Measurements from ENCODE around the gene HEY2.
"Not testable (repeated sequence)": the region's sequence is repeated elsewhere in the genome, so short reads cannot be mapped to it uniquely, and the experiment has no call there.

HEY2 gene

DNA sequence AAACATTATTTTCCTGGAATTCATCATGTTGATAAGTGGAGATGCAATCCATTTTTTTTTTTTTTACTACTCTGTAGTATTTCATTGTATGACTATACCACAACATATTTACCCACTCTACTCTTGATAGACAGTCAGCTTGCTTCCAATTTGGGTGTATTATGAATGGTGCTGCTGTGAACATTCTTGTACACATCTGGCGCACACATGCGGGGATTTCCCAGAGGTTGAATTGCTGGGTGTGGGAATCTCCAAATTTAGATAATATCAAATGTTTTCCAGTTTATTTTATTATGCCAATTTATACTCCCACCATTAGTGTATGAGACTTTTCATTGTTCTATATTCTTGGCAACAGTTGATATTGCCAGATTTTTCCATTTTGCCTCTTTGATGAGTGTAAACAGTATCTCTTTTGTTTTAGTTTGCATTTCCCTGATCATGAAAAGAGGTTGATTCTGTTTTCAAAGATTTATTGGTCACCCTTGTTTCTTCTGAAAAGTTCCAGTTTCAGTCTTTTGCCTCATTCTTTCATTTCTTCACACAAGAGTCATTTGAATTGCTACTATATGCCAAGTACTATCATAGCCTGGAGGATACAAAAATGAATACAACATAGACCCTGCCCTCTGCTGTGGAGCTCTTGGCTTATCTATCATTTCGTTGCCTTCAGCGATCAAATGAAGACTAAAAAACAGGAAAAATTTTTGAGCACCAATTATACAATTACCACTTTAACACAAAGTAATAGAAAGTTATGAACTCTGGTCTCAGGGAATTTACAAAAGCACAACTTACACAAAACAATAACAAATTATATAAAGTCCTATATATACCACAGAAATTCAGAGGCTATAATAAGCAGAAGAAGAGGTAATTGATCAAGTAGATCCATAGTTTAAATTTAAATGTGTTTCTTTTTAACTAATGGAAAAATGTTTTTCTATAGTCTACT lies 24.2 kb downstream of the HEY2 start:
- no peak for DNase-seq

DNA sequence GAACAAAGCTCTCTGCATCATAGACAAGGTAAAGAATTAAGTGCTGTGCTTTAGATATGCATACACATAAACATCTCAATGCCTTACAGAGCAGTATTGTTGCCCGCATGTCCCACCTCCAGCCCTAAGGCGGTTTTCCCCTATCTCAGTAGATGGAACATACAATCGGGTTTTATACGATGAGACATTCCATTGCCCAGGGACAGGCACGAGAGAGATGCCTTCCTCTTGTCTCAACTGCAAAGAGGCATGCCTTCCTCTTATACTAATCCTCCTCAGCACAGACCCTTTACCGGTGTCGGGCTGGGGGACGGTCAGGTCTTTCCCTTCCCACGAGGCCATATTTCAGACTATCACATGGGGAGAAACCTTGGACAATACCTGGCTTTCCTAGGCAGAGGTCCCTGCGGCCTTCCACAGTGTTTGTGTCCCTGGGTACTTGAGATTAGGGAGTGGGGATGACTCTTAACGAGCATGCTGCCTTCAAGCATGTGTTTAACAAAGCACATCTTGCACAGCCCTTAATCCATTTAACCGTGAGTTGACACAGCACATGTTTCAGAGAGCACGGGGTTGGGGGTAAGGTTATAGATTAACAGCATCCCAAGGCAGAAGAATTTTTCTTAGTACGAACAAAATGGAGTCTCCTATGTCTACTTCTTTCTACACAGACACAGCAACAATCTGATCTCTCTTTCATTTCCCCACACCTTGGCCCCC lies 26.8 kb downstream of the HEY2 start:
- not testable (repeated sequence) for DNase-seq

DNA sequence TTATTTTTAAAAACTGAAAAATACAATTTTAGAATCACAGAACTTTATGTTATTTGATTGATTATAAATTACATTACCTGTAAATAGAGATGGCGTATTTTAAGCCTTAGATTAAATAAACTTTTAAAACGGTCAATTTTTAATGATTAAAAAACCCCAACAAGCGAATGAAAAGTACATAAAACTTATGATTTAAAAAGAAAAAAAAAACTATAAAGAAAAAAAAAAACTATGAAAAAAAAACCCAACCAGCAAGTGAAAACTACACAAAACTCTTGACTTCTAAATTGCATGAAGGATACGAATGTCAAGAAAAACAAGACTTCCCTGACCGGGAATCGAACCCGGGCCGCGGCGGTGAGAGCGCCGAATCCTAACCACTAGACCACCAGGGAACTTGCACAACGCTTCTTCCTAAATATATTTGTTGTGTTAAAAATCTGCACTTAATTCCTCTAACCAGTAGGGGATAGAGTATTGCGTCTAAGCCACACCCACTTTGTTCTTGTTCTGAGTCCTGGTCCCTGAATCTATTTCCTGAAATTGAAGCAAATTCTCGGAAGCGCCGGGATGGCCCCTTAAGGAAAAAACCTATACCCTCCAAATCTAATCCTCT lies 30.6 kb downstream of the HEY2 start:
- peak; percentile 95 for DNase-seq

DNA sequence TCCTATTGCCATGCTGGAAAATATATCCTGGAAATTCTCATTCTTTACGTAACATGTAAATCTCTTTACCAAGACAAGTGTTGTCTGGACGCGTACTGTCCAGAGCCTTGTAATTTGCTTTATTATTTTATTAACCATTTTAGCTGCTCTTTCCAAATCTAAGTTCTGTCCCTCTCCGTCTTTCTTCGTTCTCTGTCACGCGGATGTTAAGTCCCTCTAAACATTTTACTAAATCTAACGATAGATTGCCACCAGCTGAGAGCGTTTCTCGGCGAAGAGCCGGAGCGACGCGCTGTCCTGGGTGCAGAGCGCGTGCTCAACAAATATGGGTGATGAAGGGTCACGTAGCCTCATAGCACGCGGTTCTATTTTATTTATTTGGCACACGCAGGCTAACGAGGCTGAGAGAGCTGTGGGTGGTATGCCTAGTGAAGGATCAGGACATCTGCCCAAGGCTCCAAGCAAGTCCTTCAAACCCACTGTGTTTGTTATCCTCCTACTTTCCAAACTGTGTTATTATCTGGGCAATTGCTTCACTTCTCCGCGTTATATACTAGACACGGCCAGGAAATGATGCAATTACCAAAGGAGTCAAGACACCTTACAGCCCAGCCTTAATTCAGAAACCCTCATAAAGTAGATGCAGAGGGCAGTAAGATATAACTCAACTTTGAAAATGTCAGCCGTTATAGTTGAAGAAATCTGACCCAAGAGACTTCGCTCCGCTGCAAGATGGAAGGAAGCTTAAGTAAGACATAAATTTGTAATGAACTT lies 31.3 kb downstream of the HEY2 start:
- peak; percentile 77 for DNase-seq

DNA sequence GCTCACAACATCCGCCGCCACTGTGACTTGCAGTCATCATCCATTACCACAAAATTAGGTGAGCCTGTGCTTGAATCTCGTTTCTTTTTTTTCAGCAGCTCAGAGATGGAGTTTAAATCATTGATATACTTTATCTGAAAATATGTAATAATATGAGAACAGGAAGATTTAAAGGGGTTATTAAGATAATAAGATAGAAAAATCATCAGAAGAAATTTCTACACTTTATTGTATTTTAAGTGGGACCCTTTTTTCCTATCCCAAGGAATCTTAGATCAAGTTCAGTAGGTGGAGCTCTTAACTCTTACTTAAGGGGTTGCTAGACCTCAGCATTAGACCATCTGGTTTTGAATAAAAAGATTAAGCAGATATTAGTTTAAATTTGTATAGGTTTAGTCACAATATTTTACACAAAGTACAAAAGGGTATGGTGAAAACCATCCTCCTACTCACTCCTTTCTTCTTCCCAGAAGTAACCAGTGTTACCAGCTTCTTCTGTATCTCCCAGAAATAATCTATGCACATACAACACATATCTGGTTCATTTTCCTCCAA lies 32.0 kb downstream of the HEY2 start:
- DNase-seq, result peak; percentile 67

DNA sequence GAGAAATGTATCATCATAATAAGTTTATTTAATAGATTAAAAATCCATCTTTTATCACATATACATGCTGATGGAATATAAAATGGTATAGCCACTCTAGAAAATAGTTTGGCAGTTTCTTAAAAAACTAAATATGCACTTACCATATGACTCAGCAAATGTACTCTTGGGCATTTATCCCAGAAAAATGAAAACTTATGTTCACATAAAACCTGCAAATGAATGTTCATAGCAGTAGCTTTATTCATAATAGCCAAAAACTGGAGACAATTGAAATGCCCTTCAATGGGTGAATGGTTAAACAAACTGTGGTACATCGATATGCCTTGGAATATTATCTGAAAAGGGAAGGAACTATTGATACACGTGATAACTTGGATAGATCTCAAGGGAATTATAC lies 34.9 kb downstream of the HEY2 start:
- DNase-seq, result no peak

DNA sequence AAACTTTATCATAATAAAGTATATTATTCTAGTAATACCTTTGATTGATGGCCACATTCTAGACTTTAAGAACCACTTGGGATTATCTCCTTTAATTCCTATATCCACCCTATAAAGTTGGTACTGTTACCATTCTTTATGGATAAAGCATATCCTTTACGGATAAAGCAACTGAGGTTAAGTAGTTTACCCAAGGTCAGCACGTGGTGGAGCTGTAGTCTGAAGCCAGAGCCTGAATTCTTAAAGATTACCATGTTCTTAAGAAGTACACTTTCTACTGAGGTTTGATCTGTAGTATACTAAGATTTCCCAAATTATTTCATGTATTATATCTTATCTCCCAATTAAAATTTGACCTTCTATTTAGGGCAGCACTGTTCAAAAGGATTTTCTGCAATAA lies 38.4 kb downstream of the HEY2 start:
- DNase-seq, result no peak

DNA sequence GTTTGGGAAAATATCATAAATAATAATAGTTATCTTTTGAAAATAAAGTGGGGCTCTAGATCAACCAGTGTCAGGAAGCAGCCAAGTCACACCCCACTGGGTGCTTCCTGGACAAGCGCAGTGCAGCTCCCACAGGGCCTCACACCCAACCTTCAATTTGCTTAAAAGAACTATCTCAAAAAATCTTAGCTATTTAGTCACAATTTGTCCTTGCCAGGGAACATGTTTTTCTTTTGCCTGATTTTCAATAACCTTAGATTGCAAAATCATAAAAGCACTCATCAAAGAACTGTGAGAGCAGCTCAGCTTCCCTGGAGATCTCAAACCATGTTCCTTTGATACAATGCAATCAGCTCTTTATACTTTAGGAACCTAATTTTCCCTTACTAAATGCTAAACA lies 39.7 kb downstream of the HEY2 start:
- peak; percentile 54 for DNase-seq

DNA sequence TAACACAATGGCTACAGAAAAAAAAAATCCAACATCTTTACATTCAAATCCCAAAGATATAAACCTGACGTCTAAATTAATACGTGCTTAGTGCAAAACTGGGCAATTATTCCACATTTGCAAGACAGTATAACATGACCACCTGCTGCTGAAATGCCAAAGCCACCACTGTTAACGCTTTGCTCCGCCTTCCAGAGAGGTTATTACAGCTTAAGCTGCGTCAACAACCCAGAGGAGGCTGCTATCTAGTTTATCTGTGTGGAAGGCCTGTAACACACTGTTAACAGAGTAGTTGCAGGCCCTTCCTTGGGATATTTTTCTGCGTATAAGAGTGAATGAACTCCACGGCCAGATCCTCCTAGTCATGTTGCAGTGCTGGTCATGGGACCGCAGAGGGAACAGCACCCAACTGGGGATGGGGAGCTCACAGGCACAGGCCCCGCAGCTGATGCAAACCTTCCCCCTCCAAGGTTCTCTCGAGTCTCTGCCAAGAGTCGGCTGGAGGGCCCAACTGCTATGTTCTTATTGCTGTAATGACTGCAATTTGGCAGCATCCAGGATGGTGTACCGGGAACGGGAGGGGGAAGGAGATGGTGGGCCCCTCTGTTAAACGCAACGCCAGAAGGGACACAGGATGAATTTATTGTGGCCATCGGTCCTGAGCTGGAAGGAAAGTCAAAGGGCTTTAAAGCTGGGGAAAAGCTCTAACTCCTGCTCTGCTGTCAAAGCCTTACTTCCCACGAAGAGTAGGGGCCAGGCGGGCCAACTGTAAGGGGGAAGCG lies 40.3 kb downstream of the HEY2 start:
- DNase-seq, result peak; percentile 77

DNA sequence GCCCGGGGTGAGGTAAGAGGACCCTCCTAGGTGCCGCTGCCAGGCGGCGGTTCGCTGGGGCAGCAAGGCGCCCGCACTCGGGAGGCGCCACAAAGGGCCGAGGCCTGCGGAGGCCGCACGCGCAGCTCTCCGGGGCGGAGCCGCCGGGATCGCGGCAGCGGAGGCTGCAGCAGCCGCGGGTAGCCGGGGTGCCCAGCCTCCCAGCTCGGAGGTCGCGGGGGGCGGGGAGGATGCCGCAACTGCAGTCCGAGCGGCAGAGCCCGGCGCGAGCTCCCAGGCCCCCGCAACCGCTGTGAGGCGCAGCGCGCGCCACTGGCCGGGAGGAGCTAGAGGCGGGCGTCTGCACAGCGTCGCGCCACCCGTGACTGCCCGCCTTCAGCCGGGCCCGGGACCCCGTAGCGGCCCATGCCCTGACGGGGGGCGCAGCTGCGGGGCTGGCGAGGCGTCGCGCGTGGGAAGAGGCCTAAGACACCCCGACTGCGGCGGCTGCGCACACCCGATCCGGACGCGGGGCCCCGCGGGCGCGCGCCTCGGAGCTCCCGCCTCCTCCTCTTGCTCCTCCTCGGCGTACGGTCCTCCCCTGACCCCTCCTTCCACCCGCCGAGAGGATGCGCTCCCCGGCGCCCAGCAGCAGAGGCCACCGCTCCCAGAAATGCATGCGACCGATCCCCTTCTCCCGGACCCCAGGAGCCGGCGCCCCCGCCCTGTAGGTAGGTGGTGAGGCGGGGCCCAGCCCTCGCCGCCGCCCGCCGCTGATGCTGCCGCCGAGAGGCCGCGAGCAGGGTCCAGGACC lies 41.1 kb downstream of the HEY2 start, which contains the start of gene NCOA7:
Gene NCOA7 (plus strand): TSS at position 603 of the 793 bp plus-strand sequence. CDS start 24,395 bp downstream, outside the sequence.
- DNase-seq, result peak; percentile 67

DNA sequence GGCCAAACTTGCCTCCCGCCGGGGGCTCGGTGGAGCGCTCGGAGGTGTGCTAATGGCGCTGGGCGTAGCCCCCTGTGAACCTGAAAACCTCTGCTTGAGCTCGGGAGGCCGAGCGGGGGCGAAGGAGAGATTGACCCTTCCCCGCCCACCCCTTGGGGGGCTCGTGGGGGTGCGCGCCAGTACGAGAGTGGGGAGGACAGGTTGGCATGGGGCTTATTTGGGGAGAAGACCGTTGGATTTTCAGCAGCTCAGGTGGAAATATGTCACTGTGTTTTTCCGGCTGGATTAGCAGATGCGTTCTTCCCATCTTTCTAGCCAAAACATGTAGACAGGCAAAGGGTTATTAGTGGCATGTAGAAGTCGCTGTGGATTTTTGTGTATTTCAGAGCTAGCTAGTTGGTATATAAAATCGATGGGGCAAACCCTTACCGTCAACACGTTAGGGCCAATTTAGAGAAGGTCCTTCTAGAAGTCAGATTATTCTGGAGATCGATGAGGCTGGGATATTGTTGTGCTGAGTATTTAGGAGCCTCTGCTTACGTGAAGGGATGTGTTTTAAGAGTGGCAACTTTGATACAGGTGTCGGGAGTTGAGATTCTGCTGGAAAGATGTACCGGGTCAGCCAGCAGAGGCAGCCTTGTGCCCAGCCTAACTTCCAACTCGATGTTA lies 41.9 kb downstream of the HEY2 start:
- DNase-seq, result peak; percentile 18

DNA sequence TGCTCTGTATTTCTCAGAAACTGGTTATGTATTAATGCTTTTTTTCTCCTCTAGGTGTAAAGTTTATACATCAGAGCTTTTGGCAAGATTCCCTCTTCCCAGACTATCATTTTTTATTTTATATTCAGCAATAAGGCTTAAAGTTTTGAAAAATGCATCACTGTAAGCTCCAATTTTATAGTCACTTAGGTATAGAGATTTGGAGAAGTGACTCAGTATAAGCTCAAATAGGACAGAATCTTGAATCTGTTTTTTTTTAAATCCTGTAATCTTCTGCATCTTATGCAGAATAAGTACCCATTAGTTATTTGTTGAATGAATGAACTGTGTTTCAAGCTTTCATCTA lies 42.4 kb downstream of the HEY2 start:
- DNase-seq, result no peak

DNA sequence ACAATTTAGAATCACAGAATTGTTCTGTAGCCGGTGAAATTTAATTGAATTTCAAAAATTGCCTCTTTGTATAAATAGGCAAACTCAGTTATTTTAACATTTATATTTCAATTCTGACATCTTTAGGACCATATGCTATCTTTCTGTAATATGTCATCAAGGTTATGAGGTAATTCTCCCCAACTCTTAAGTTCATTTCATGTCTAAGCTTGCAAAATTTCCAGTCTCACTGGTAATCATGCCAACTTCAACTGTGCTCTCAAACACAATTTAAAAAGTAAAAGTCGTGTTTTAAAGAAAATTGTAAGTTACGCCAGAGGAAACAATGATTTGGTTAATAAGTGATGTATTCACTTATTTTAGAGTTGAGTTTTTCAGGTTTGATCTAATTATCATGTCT lies 42.7 kb downstream of the HEY2 start:
- DNase-seq, result no peak

DNA sequence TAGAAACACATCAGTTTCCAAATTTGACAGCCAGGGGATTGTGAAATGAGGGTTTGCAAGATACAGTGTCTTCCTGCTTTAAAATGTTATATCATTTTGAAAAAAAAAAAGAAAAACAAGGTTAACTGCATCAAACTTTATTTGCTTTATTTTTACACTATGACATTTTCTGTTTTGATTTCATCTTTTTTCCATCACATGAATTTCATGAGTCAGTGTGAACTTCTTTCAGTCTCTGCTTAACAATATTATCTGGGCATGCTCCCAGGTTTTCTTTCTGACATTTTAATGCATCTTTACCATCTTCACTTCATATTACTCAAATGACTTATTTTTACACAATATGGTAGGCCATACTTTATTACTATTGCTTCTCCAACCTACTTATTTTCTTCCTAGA lies 43.2 kb downstream of the HEY2 start:
- no peak for DNase-seq

DNA sequence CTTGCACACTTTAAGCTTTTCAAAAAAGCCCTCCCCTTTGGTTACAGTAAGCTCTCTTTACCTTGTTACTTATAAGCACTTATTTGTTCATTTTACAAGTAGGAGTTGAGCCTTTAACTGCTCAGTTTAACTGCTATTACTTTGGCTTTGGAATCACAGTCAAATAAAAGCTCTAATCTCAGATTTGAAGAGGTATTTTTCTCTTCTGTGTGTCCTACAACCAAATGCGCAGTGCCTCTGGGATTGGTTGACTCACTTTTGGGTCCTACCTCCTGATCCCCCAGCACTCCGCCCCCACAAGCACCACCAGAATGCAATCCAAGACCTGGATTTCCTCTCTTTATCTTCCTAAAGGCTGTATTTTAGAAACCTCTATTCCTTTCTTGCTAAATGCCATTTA lies 43.8 kb downstream of the HEY2 start:
- no peak for DNase-seq

DNA sequence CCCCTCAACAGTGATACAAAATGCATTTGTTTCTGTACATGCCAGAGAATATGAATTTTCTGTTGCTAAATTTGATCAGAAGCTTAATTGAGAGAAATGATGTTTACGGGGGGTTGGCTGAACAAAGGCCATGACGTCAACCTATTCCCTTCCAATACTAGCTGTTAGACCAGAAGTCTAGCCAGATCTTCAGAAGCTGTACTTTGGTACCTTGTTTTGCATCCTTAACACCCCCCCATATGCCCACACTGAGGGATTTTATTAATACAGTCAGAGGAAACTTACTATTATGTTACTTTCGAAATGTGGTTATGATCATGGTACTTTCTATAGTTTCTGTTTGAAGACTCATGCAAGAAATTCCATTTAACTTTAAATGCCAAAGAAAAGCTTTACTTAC lies 44.4 kb downstream of the HEY2 start:
- DNase-seq, result no peak

DNA sequence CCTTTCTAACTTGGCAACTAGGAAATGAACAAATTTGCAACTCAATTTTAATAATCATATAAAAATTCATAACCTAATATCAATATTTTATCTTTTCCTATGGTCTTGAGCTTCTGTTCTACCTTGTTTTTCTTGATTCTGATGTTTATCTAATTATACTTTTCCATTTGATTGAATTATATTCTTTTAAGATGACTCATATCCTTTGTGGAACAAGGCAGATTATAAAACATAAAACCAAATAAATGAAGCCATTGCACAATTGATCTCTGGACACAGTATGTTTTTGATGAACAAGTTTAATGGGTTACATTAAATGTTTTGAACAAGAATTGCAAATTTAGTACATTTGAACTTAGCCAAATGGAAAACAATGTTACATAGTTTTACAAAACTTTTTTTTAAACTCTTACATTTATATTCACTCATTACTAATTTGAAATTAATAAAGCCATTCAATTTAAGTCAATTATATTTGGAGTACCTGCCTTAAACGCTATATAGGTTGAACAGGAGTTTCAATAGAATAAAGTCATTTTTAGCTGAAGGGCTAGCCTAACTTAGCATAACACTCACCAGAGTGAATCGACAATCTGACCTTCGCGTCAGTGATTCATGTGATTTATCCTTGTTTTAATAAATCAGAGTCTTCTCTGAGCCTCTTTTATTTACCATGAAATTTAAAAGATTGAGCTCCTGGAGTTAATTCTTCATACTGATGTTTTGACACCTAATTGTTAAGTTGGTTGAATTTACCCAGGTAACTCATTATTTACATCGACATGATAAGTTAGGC lies 45.1 kb downstream of the HEY2 start:
- no peak for DNase-seq

DNA sequence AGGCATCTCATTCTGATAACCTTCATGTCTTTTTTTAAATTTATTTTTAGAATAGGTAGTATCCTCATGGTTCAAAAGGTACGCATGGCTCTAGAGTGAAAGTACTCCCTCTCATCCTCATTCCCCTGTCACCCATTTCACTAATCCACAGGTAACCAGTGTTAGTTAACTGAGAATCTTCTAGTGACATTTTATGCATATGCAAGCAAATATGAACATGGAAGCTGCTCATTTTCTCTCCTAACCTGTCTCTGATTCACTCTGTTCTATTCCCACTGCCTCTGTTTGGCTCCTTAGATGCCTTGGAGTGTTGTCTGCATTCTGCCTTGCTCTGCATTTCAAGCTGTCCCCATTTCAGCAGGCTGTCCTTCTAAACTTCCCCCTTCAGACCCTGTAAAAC lies 45.9 kb downstream of the HEY2 start:
- DNase-seq, result no peak

DNA sequence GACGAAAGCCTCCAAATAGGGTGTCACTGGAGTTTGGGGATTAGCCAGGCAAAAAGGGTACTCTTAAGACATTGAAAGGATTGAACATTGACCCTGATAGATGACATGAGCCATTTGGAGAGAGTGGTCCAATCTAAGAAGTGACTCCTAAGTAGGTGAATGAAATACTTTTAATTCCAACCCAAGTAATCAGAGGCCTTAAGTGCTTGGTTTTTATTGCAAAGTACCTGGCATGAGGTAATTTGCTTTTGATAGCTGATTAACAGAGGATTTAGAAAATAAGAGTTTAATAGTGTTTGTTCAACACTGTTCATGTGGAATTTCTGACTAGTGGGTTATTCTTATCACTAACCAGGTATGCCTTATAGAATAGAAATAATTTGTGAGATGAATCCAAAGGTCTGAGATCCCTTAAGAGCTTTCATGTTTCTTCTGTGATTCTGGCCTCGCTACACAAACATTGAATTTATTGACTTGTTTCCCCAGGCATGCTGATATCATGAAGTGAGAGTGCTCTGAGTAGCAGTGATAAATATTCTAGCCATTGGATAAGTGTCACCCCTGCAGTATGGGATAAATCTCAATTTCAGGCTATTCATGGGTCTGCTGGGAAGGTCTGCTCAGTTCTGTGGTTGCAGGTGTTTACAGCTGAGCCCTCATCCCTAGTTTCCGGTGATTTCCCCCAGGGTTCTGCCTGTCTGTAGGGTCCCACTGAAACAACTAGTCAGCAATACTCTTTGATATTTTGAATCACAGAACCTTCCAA lies 47.9 kb downstream of the HEY2 start:
- no peak for DNase-seq

All from GF-D8 (cell line).